HCT116 (cell line): ENCODE measurements around the gene POLR3GL. TPM values are rescaled to one million over a fixed set of nuclear protein-coding genes. Genes with fewer than 3 reads are reported as not detected.

ENCODE experiments used
- ATAC-seq: fragments of 200-7000 bp; cut with Tn5 transposase; 2 replicates; pipeline ENCODE4 v1.9.1; 2020; ENCODE audit warnings: mild to moderate bottlenecking, moderate library complexity
- BruUV-seq: library from RNA; stranded (reverse); fragments of 400-500 nt; replicated peaks from 2 replicates; lab custom pipeline; 2021; lab: Mats Ljungman, UMichigan
- CTCF ChIA-PET: fragments of 300-600 bp; sonication (Branson Sonifier 250); formaldehyde crosslinking; loops from one replicate; lab custom pipeline; 2021; ENCODE audit warnings: antibody characterized with exemption; lab: Charles Lee
- POLR2A ChIA-PET: fragments of 300-600, 350-600 bp; sonication (Branson Sonifier 250); formaldehyde crosslinking; loops from one replicate; lab custom pipeline; 2021; ENCODE audit warnings: antibody characterized with exemption; lab: Charles Lee
- RAD21 ChIA-PET, 2 experiments: fragments of 300-600 bp; sonication (Branson Sonifier 250); formaldehyde crosslinking; loops; one replicate each; lab custom pipeline; 2023; ENCODE audit warnings: low total read pairs in 2 of 2; ENCODE audit not compliant: uncharacterized antibody in 2 of 2, unreplicated experiment in 2 of 2, low non-redundant PET in 1 of 2; lab: Charles Lee
- DNase-seq: peaks from one replicate; pipeline ENCODE4 v3.0.0-alpha.2; 2010; ENCODE audit warnings: low read depth, low spot score
- H2AFZ ChIP-seq: fragments of 200-600 bp; shearing (Covaris generic), sonication (generic); 2 replicates; pipeline ENCODE4 v1.6.1; 2017; ENCODE audit warnings: low read depth, mixed run types, mixed read lengths, antibody characterized with exemption, low read length; ENCODE audit not compliant: poor library complexity, severe bottlenecking
- H3K27ac ChIP-seq: 2 replicates; pipeline ENCODE4 v1.5.1; 2012; ENCODE audit warnings: low read depth, low read length
- H3K27me3 ChIP-seq: fragments of 200-600 bp; sonication (generic); 2 replicates; pipeline ENCODE4 v1.6.1; 2016; ENCODE audit warnings: mixed run types, low read length, mixed read lengths; ENCODE audit not compliant: insufficient read depth
- H3K36me3 ChIP-seq, 2 experiments: fragments of 200-500 bp in 1 of 2; fragments of 200-600 bp in 1 of 2; sonication (Bioruptor generic) in 1 of 2; sonication (generic) in 1 of 2; 2 replicates each; pipeline versions ENCODE4 v1.5.1 to v1.6.1; 2014 to 2016; ENCODE audit warnings: low read length in 2 of 2, inconsistent platforms in 1 of 2, mixed read lengths in 1 of 2, mixed run types in 1 of 2; ENCODE audit not compliant: insufficient read depth in 2 of 2, control insufficient read depth in 1 of 2
- H3K4me1 ChIP-seq, 2 experiments: fragments of 200-600 bp in 1 of 2; sonication (generic) in 1 of 2; 2 replicates each; pipeline versions ENCODE4 v1.5.1 to v1.6.1; 2012 to 2017; ENCODE audit warnings: low read length in 2 of 2, inconsistent platforms in 1 of 2, mild to moderate bottlenecking in 1 of 2, mixed read lengths in 1 of 2, mixed run types in 1 of 2, moderate library complexity in 1 of 2; ENCODE audit not compliant: insufficient read depth in 2 of 2, control insufficient read depth in 1 of 2
- H3K4me2 ChIP-seq: fragments of 200-600 bp; sonication (generic); 2 replicates; pipeline ENCODE4 v1.6.1; 2017; ENCODE audit warnings: mixed run types, low read length, mixed read lengths
- H3K4me3 ChIP-seq, 2 experiments: fragments of 200-600 bp in 1 of 2; sonication (generic) in 1 of 2; replicated peaks in 1 of 2; 2 replicates each; pipeline ENCODE4 v1.5.1; 2011 to 2016; ENCODE audit warnings: low read length in 2 of 2, control low read depth in 1 of 2, low read depth in 1 of 2, mild to moderate bottlenecking in 1 of 2, mixed read lengths in 1 of 2, mixed run types in 1 of 2
- H3K79me2 ChIP-seq: fragments of 200-600 bp; sonication (generic); 2 replicates; pipeline ENCODE4 v1.6.1; 2017; ENCODE audit warnings: mild to moderate bottlenecking, mixed run types, low read length, moderate library complexity, mixed read lengths; ENCODE audit not compliant: insufficient read depth
- H3K9ac ChIP-seq: fragments of 200-600 bp; sonication (generic); 2 replicates; pipeline ENCODE4 v1.6.1; 2016; ENCODE audit warnings: low read length, mixed read lengths
- H3K9me2 ChIP-seq: fragments of 200-600 bp; sonication (generic), shearing (Covaris generic); 2 replicates; pipeline ENCODE4 v1.6.1; 2017; ENCODE audit warnings: mixed run types, mild to moderate bottlenecking, moderate library complexity; ENCODE audit not compliant: insufficient read depth
- H3K9me3 ChIP-seq, 2 experiments: fragments of 200-500 bp in 1 of 2; fragments of 200-600 bp in 1 of 2; sonication (Bioruptor generic) in 1 of 2; sonication (generic) in 1 of 2; 2 replicates each; pipeline ENCODE4 v1.6.1; 2014 to 2017; ENCODE audit warnings: low read length in 2 of 2, mixed read lengths in 2 of 2, inconsistent platforms in 1 of 2, low read depth in 1 of 2, mild to moderate bottlenecking in 1 of 2, mixed run types in 1 of 2, moderate library complexity in 1 of 2; ENCODE audit not compliant: control insufficient read depth in 1 of 2, insufficient read depth in 1 of 2
- H4K20me1 ChIP-seq: fragments of 200-600 bp; sonication (generic), shearing (Covaris generic); 2 replicates; pipeline ENCODE4 v1.6.1; 2017; ENCODE audit warnings: mixed run types, mild to moderate bottlenecking, moderate library complexity; ENCODE audit not compliant: insufficient read depth
- ATF3 ChIP-seq: IDR thresholded peaks from 2 replicates; pipeline ENCODE4 v1.6.1; 2012
- CEBPB ChIP-seq: IDR thresholded peaks from 2 replicates; pipeline ENCODE4 v1.6.1; 2012; ENCODE audit warnings: low read depth
- CTCF ChIP-seq, 3 experiments: fragments of 200-600 bp in 1 of 3; sonication (generic) in 1 of 3; IDR thresholded peaks in 2 of 3; conservative IDR thresholded peaks in 1 of 3; 2 replicates each; pipeline ENCODE4 v1.5.1; 2012 to 2017; ENCODE audit warnings: low read depth in 2 of 3, low read length in 2 of 3, antibody characterized with exemption in 1 of 3, borderline replicate concordance in 1 of 3, control low read depth in 1 of 3, mild to moderate bottlenecking in 1 of 3, mixed read lengths in 1 of 3, mixed run types in 1 of 3, moderate library complexity in 1 of 3; ENCODE audit not compliant: insufficient read depth in 1 of 3
- EGR1 ChIP-seq: IDR thresholded peaks from 2 replicates; pipeline ENCODE4 v1.6.1; 2012; ENCODE audit warnings: low read depth
- EZH2phosphoT487 ChIP-seq: fragments of 200-600 bp; IDR thresholded peaks from 2 replicates; pipeline ENCODE4 v1.6.1; 2018; ENCODE audit warnings: antibody characterized with exemption, borderline replicate concordance
- JUND ChIP-seq: IDR thresholded peaks from 2 replicates; pipeline ENCODE4 v1.6.1; 2012
- MAX ChIP-seq: IDR thresholded peaks from 2 replicates; pipeline ENCODE4 v1.6.1; 2012
- POLR2A ChIP-seq: IDR thresholded peaks from 2 replicates; pipeline ENCODE4 v1.7.0; 2011; ENCODE audit warnings: borderline replicate concordance; ENCODE audit not compliant: insufficient read depth, insufficient read length; ENCODE audit errors: extremely low read depth
- POLR2AphosphoS5 ChIP-seq: IDR thresholded peaks from 2 replicates; pipeline ENCODE4 v1.6.1; 2011; ENCODE audit warnings: mild to moderate bottlenecking, low read depth, low read length, moderate library complexity
- SIN3A ChIP-seq: IDR thresholded peaks from 2 replicates; pipeline ENCODE4 v1.6.1; 2012; ENCODE audit warnings: low read depth
- SP1 ChIP-seq: IDR thresholded peaks from 2 replicates; pipeline ENCODE4 v1.6.1; 2012; ENCODE audit warnings: low read depth
- ZFX ChIP-seq: fragments of 450-650 bp; IDR thresholded peaks from 2 replicates; pipeline ENCODE4 v1.6.1; 2017
- intact Hi-C: fragments of 100-400 bp; cut with micrococcal nuclease; formaldehyde crosslinking; loops from 2 replicates; pipeline ENCODE4 v1.10.0; 2022
- total RNA-seq: library from RNA; stranded (reverse); gene quantifications from one replicate; pipeline ENCODE4 v1.2.1, GENCODE V29; 2021; ENCODE audit not compliant: unreplicated experiment
- TF ChIP-seq, protein P1 (sequence below): IDR thresholded peaks from 2 replicates; pipeline ENCODE4 v1.6.1; 2012; ENCODE audit warnings: low read depth

Gene POLR3GL
- total RNA-seq, 1 experiment from 2014 or later: 17.9 TPM

DNA sequence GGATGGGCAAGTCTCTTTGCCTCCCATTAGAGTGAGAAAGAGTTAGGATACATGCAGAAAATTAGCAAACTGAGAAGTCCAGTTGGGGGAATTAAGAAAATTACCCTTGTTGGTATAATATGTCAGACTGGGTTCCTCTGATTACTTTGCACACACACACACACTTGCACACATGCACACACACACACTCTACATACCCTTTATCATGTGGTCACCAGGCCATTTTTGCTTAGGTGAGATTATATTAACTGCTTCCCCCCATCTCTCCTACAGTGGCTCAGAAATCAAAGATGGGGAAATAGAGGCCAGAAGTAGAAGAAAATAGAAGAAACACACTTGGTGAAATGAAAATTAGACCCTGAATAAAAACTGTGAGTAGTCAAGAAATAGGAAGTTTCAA is 5.8 kb upstream of the POLR3GL start (continued):
- no peak for TF ChIP-seq ATF3

- ATAC-seq (no peak), DNase-seq (no peak)
- Histone ChIP-seq H3K27ac (no peak overlapping the region), H2AFZ (no peak overlapping the region), H3K4me3 (no peak overlapping the region), H3K4me1 (peaks cover 27 to 45% of the 10 kb centered on the region in 2 experiments), H3K79me2 (no peaks in the 10 kb centered on the region), H3K9me2 (no peaks in the 10 kb centered on the region), H3K27me3 (no peaks in the 10 kb centered on the region), H3K9ac (no peak overlapping the region), H3K9me3 (no peaks in the 10 kb centered on the region), H4K20me1 (no peaks in the 10 kb centered on the region), H3K4me2 (no peak overlapping the region), H3K36me3 (no peaks in the 10 kb centered on the region)
- POLR2A ChIA-PET: interaction anchor here (1.2 to 1.8 kb wide), 2 partner anchors 101 to 678 kb away, joined by 3 to 12 read pairs; partner anchors contain the start of gene PIAS3
- no TSS peak for BruUV-seq
- TF ChIP-seq POLR2AphosphoS5 (no peak), SP1 (no peak), MAX (no peak)
- CTCF ChIA-PET: no interaction called here
- RAD21 ChIA-PET: no interaction called here
- intact Hi-C loops: no loop called here
Observed at GRCh38 chr1:145959333-145959732, 5.2 kb upstream of the POLR3GL start.

DNA sequence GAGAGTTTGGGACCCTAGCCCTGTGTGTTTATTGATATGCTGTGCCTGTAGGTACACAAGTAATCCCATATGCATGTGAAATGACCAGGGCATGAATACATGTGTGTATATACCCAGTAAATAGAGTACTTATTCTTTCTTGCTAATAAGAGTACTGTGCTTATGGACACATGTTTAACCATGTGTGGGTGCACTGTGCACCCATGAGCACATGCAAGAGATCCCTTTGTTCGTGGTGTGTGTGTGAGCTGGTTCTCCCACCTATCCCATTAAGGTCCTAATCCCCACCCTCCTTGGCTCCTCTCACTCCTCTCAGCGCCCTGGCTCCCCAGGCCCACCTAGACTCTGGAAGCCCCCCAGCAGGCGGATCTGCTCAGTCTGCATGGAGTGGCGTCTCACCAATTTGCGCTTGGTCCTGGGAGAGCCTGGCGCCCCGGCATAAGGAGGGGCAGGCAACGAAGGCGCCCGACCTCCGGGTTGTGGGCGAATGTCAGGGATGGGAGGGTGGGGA is 4.5 kb upstream of the POLR3GL start:
- DNase-seq (no peak), ATAC-seq (no peak)
- Histone ChIP-seq H4K20me1 (no peaks in the 10 kb centered on the region), H3K4me3 (no peak overlapping the region), H3K4me1 (peaks cover 27 to 45% of the 10 kb centered on the region in 2 experiments), H3K9me2 (no peaks in the 10 kb centered on the region), H2AFZ (no peak overlapping the region), H3K9ac (no peak overlapping the region), H3K79me2 (no peaks in the 10 kb centered on the region), H3K9me3 (no peaks in the 10 kb centered on the region), H3K36me3 (no peaks in the 10 kb centered on the region), H3K27me3 (no peaks in the 10 kb centered on the region), H3K27ac (no peak overlapping the region), H3K4me2 (no peak overlapping the region)
- no TSS peak for BruUV-seq
- RAD21 ChIA-PET: no interaction called here
- POLR2A ChIA-PET: no interaction called here
- CTCF ChIA-PET: no interaction called here
- intact Hi-C loops: loop anchor here (5.0 kb wide), 1 partner anchor 43 kb away; the partner anchor contains the start of gene PEX11B
- no peak for TF ChIP-seq ZFX
- no peak for TF ChIP-seq JUND
- TF ChIP-seq, protein P1, sequence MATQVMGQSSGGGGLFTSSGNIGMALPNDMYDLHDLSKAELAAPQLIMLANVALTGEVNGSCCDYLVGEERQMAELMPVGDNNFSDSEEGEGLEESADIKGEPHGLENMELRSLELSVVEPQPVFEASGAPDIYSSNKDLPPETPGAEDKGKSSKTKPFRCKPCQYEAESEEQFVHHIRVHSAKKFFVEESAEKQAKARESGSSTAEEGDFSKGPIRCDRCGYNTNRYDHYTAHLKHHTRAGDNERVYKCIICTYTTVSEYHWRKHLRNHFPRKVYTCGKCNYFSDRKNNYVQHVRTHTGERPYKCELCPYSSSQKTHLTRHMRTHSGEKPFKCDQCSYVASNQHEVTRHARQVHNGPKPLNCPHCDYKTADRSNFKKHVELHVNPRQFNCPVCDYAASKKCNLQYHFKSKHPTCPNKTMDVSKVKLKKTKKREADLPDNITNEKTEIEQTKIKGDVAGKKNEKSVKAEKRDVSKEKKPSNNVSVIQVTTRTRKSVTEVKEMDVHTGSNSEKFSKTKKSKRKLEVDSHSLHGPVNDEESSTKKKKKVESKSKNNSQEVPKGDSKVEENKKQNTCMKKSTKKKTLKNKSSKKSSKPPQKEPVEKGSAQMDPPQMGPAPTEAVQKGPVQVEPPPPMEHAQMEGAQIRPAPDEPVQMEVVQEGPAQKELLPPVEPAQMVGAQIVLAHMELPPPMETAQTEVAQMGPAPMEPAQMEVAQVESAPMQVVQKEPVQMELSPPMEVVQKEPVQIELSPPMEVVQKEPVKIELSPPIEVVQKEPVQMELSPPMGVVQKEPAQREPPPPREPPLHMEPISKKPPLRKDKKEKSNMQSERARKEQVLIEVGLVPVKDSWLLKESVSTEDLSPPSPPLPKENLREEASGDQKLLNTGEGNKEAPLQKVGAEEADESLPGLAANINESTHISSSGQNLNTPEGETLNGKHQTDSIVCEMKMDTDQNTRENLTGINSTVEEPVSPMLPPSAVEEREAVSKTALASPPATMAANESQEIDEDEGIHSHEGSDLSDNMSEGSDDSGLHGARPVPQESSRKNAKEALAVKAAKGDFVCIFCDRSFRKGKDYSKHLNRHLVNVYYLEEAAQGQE: no peak
- TF ChIP-seq EGR1: no peak
- TF ChIP-seq SIN3A: no peak
- TF ChIP-seq POLR2A: no peak
- no peak for TF ChIP-seq CTCF (IDR thresholded peaks at IDR 0.05 in 2 of 3, conservative IDR thresholded peaks at IDR 0.05 in 1 of 3; ENCODE audit: borderline replicate concordance in 1 of 3, insufficient read depth in 1 of 3, low read depth in 2 of 3, low read length in 2 of 3)
- no peak for TF ChIP-seq EZH2phosphoT487
- no peak for TF ChIP-seq ATF3
- no peak for TF ChIP-seq CEBPB
